Kidney epithelial cell (primary cell): ENCODE measurements around the gene EML1. TPM values are rescaled to one million over a fixed set of nuclear protein-coding genes. Genes with fewer than 3 reads are reported as not detected.
"Not testable (repeated sequence)": the region's sequence is repeated elsewhere in the genome, so short reads cannot be mapped to it uniquely, and the experiment has no call there.

ENCODE experiments used
- DNase-seq: peaks from one replicate; pipeline ENCODE4 v3.0.0-alpha.2; 2010; ENCODE audit warnings: low read depth
- H3K27me3 ChIP-seq: 2 replicates; pipeline ENCODE4 v1.6.0; 2011; ENCODE audit warnings: low read length; ENCODE audit not compliant: control insufficient read depth, insufficient read depth
- H3K36me3 ChIP-seq: 2 replicates; pipeline ENCODE4 v1.5.1; 2011; ENCODE audit warnings: low read length; ENCODE audit not compliant: control insufficient read depth, insufficient read depth
- H3K4me3 ChIP-seq: 2 replicates; pipeline ENCODE4 v1.5.1; 2011; ENCODE audit warnings: low read depth, mild to moderate bottlenecking, control low read depth, low read length
- total RNA-seq: library from RNA; depleted of rRNA; stranded (reverse); fragments of >200 nt; gene quantifications from 2 replicates; pipeline ENCODE4 v1.2.3, GENCODE V29; 2015
- TF ChIP-seq, protein P1 (sequence below): IDR thresholded peaks from 2 replicates; pipeline ENCODE4 v1.5.1; 2011; ENCODE audit warnings: mild to moderate bottlenecking, moderate library complexity, low read length, control low read depth, inconsistent platforms; ENCODE audit not compliant: insufficient read depth, poor library complexity, severe bottlenecking

Gene EML1
- total RNA-seq, 1 donor from 2014 or later, result 11.6 TPM

DNA sequence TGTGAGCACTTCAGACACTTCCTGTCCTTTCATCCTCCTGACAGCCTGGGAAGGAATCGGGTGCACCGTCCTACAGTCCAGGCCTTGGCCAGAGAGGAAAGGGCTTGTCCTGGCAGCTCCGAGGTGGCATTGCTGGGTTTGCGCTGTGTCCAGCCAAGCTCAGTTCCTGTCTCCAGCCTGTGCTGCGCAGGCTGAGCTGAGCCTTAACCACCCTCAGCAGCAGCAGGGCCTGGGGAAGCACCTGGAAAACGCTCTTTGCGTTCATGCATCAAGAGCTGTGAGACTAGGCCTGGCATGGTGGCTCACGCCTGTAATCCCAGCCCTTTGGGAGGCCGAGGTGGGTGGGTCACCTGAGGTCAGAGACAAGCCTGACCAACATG is 33.7 kb upstream of the EML1 start:
- TF ChIP-seq, protein P1, sequence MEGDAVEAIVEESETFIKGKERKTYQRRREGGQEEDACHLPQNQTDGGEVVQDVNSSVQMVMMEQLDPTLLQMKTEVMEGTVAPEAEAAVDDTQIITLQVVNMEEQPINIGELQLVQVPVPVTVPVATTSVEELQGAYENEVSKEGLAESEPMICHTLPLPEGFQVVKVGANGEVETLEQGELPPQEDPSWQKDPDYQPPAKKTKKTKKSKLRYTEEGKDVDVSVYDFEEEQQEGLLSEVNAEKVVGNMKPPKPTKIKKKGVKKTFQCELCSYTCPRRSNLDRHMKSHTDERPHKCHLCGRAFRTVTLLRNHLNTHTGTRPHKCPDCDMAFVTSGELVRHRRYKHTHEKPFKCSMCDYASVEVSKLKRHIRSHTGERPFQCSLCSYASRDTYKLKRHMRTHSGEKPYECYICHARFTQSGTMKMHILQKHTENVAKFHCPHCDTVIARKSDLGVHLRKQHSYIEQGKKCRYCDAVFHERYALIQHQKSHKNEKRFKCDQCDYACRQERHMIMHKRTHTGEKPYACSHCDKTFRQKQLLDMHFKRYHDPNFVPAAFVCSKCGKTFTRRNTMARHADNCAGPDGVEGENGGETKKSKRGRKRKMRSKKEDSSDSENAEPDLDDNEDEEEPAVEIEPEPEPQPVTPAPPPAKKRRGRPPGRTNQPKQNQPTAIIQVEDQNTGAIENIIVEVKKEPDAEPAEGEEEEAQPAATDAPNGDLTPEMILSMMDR, result no peak
- Histone ChIP-seq H3K4me3 (no peak overlapping the region), H3K27me3 (no peaks in the 10 kb centered on the region), H3K36me3 (no peaks in the 10 kb centered on the region)
- DNase-seq, result no peak

DNA sequence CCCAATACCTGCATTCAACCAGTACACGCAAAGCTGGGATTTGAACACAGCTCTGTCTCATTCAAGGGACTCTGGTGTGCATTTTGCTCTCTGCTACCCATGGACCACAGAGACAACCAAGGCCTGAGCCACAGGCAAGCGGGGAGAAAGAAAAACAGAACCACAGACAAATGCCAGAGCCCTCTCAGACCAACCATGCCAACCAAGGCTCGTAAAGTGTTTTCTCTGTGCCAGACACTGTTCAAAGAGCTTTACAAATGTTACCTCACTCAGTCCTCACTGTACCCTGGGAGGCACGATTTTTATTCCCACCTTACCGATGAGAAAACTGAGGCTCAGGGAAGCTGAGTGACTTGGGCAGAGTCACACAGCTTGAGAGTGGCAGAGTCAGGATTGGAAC is 32.4 kb upstream of the EML1 start:
- H3K4me3 ChIP-seq, result no peak overlapping the region
- DNase-seq, result no peak
- H3K27me3 ChIP-seq, result no peaks in the 10 kb centered on the region
- TF ChIP-seq, protein P1, result no peak
- no peaks in the 10 kb centered on the region for H3K36me3 ChIP-seq

DNA sequence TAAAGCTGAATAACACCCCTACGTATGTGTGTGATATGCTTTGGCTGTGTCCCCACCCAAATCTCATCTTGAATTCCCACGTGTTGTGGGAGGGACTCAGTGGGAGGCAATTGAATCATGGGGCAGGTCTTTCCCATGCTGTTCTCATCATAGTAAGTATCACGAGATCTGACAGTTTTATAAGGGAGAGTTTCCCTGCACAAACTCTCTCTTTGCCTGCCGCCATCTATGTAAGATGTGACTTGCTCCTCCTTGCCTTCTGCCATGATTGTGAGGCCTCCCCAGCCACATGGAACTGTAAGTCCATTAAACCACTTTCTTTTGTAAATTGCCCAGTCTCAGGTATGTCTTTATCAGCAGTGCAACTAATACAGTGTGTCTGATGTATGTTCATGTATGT is 30.3 kb upstream of the EML1 start:
- H3K27me3 ChIP-seq, H3K4me3 ChIP-seq, H3K36me3 ChIP-seq, DNase-seq: not testable (repeated sequence)

DNA sequence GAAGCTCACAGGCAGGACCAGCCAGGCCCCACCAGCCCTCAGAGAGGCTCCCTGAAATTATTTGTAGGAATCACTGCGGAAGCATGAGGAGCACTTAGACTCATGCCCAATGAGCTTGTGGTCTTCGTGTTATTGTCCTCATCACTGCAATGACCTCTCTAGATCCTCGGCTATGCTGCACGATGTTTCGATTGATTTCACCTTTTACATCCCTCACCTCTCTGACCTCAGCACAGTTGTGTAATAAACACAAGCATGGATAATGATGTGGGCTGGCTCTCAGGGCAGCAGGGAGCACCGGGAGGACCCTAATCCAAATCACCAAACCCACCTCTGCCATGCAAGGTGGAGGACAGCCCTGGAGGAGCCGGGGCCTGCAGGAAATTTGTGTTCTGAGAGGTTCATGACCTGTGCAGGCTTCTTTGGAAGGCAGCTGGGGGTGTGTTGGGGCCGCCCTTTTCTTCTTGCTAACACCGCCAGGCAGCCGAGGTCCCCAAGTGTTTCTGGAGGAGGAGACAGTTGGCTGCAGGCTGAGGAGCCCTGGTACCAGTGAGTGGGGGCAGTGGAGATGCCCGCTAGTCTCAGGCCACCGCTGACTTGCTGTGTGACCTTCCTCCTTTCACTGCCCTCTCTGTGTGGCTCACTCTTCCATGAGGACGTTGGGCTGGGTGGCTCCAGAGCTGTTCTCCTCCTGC is 29.5 kb upstream of the EML1 start:
- no peaks in the 10 kb centered on the region for H3K27me3 ChIP-seq
- no peak for DNase-seq
- H3K36me3 ChIP-seq, result no peaks in the 10 kb centered on the region
- TF ChIP-seq, protein P1, result no peak
- H3K4me3 ChIP-seq, result no peak overlapping the region

DNA sequence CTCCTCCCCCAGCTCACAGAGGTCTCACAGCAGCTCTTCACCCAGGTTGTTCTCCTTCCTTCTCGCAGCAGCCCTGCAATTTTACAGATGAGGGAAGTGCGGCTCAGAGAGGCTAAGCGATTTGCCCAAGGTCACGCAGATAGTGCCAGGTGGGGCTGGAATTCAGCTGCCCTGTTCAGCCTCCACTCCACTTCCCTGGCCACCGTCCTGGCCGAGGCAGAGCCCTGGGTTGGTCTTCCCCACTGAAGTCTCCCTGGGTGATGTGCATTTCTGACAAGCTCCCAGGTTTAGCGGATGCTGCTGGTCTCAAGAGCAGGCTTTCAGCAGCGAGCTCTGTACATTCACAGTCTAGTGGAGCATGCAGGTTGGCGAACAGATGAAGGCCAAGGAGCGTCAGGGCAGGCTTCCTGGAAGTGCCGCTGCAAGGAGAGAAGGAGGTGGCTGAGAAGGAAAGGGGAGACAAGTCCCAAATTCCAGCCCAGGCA is 28.9 kb upstream of the EML1 start:
- no peak for DNase-seq
- Histone ChIP-seq H3K36me3 (no peaks in the 10 kb centered on the region), H3K27me3 (no peaks in the 10 kb centered on the region), H3K4me3 (no peak overlapping the region)
- TF ChIP-seq, protein P1, result no peak

DNA sequence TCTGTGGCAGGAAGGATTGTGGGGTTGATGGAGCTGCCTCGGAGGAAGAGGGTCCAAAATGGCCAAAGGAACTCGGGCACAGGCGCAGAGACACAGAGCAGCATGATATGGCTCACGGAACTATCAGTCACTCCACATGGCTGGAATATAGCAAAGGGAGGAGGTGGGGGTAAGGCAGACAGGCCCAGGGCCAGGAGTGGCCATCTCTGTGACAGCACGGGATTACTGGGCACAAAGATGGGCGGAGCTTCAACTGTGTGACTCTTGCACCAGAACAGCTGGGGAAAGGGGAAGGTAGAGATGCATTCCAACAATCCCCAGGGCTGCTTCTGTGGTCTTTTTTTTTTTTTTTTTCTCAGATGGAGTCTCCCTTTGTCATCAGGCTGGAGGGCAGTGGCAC is 24.8 kb upstream of the EML1 start:
- TF ChIP-seq, protein P1, result no peak
- H3K36me3 ChIP-seq, result no peaks in the 10 kb centered on the region
- H3K27me3 ChIP-seq, result no peaks in the 10 kb centered on the region
- DNase-seq, result no peak
- no peak overlapping the region for H3K4me3 ChIP-seq
